Effector CD4-positive, alpha-beta T cell (primary cell): ENCODE results near the gene NTSR1. TPM values are rescaled to one million over a fixed set of nuclear protein-coding genes. Genes with fewer than 3 reads are reported as not detected.

Experiments
- DNase-seq: peaks from one replicate; pipeline ENCODE4 v3.0.0-alpha.2; 2020
- total RNA-seq: gene quantifications from one replicate; lab custom pipeline; 2026; lab: John Stamatoyannopoulos, UW

Gene NTSR1
- total RNA-seq: not detected

- DNase-seq: no peak
Measured at GRCh38 chr20:62708591-62709536, at the start of gene NTSR1. TSS of gene NTSR1 (plus strand) at chr20:62708836. CDS start at chr20:62709208, 372 bp downstream.

DNA sequence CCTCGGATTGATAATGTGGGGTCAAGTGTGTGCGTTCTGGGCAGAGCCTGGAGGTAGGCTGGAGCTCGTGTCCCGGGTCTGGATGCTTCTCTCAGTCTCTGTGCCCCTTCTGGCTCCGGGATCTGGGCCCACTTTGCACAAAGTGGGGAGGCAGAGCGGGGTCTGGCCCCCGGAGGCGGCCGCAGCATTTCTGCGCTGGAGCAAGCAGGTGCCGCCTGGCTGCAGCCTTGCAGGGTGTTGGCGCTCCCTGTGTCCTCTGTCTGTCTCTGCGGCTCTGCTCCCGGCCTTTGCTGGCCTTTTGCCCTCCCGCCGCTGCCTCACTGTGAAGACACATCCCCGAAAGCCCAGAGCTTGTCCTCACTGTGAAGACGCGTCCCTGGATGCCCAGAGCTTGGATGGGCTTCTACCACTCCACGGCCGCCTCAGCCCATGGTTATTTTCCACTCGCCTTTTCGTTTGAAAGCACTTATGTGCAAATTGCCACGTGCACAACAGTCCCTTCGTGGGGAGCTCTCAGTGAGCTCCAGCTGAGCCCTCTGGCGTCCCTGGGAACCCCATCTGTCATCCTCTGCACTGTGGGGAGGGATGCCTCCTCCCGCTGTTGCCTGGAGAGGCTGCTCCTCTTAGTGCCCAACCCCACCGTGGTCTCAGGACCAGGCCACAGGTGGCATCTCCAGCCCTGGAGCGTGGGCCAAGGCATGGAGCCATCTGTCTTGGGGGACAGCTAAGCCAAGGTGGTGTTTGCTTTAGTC, 49.0 kb upstream of the NTSR1 start:
- DNase-seq: no peak

DNA sequence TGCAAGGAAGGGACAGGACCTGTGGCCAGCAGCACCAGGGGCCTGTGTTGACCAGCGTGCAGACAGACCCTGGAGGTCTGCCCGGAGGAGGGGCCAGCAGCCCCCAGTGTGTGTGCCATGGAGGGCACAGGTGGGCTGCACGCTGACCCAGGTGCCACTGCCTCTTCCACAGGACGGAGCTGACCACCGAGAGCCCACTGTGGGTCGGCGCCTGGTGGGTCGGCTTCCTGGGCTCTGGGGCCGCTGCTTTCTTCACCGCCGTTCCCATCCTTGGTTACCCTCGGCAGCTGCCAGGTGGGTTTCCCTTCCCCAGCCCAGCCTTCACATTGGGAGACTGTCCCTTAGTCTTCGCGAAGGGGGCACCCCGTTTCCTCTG, 48.4 kb upstream of the NTSR1 start:
- DNase-seq: no peak

DNA sequence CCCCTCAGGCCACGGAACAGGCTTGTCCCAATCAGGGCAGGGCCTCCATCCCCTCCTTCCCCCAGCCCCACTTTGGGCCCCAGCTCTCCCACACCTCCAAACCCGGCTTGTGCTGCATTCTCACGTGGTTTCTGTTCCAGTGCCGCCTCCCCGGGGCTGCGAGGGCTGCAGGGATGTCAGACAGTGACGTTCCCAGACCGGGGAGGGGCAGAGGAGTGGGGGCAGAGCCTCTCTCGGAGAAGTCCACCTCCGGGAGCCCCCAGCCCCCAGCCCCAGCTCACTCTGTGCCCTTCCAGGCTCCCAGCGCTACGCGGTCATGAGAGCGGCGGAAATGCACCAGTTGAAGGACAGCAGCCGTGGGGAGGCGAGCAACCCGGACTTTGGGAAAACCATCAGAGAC, 47.9 kb upstream of the NTSR1 start:
- no peak for DNase-seq

DNA sequence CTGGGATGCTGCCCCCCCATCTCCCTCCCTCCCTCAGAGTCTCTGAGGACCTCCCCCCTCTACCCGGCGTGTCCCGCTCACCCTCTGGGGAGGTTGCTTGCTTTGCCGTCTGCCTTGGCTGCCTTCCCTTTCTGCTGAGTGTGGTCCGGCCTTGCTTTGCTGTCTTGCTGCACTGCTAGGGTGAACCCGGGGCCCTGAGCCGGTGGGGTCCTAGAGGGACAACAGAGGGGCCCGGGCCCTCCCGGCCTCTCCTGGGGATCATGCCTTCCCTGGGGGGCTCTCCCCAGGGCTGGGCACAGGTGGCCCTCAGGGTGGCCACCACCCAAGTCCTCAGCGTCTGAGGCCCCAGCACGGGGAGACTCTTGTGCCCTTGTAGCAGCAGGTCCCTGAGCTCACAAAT, 47.0 kb upstream of the NTSR1 start:
- no peak for DNase-seq

DNA sequence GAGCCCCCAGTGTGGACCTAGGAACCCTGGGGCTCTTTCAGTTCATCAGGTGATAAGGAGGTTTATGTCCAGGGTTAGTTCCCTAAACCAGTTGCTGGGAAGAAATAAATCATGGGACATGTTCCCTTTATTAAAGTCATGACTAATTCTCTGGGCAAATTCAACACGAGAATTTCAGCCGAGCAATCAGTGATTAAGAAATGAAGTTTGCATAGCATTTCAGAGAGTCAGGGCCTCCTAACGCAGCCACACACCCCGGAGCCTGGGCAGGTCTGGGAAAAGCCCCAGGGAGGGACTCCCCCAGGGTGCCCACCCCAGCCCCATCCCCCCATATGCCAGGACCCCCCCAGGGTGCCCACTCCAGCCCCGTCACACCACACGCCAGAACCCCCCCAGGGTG, 46.2 kb upstream of the NTSR1 start:
- DNase-seq: no peak

DNA sequence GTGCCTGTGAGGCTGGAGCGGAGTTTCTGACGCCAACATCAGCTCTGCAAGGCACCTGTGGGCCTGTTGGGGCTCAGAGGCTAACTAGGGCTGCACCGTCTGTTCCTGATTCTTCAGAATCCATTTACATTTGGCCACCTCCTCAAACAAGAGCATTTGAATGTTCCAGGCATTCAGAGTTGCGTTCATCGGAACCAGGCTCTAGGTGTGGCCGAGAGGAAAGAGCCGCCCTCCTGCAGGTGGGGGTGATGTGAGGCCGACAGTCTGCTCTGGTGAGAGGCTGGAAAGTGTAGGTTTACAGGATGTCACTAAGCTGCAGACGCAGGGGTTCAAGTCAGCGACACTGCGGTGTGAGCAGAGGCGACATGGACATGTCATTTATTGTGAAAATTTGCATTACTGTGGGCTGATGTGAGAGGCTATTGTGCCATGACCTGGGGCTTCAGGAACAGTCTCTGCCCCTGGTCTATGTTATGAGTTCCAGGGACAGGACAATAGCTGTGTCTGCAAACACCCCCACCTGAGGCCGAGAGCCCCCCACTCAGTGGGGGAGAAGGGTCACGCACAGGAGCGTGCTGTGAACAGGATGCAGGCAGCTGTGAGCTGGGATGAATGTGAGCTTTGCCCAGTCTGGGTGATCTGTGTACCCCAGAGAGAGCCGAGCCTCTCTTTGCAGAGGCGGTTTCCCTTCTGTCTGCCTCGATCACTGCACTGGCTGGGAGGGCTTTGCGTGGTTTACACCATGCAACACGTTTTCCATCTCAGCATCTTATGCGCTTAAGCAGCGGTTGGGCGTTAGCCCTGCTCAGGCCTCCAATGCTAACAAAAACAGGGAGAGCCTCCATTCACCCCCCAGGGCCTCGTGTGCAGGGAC, 45.3 kb upstream of the NTSR1 start:
- no peak for DNase-seq

- DNase-seq: no peak
Measured at GRCh38 chr20:62664019-62664971, 44.3 kb upstream of the NTSR1 start.

DNA sequence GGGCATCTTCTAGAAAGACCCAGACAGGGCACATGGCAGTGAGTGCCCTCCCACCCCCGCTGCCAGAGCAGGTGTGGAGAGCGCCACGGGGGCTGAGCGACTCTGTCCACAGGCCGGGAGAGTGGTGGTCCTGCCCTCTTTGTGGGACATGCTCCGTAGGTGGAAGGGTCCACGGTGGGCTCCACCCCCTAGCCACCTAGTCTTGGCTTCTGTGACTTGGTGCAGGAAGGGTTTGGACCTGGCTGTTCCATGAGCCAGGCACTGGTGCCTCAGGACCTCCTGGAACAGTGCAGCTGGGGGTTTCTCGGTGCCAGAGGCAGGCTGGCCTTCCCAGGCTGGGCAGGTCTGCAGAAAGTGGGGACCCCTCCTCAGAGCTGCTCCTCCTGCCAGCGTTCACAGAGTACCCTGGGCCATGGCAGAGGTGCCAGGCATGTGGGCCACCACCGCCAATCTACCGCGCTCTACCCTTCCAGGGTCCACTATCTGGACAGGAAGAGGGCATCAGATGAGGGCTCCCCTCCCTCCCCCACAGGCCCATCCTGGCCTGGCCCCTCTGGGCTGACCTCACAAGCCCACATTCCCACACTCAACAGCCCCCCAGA, 43.4 kb upstream of the NTSR1 start:
- no peak for DNase-seq

DNA sequence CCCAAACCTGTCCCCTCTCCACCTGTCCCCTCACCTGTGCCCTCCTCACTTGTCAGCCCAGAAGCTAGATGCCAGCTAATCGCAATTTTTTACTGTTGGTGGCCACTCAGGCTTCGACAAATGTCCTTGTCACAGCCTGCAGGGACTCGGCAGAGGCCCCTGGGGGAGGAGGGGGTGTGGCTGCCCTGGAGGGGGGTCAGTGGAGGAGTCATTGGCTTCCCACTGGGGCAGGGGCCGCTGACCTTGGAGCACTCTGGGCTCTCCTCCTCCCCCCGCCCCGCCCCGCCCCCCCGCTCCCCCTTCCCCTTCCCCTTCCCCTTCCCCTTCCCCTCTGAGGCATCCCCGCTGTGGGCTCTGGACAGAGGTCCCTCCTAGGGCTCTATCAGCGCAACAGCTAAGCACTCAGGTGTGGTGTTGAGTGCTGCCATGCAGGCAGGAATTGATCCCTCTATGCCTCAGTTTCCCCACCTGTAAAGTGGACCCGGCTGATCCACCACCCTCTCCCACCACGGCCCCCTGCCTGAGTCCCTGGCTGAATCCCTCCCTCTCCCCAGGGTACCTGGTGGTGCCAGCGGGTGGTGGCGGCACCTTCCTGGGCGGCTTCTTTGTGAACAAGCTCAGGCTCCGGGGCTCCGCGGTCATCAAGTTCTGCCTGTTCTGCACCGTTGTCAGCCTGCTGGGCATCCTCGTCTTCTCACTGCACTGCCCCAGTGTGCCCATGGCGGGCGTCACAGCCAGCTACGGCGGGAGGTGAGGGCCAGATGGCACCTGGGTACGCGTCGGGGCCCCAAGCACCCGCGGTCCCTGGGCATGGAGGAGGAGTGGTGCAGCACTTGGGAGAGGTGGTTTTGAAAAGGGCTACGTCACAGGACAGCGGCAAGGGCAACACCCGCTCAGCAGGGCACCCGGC, 42.6 kb upstream of the NTSR1 start:
- DNase-seq: no peak

- no peak for DNase-seq
Measured at GRCh38 chr20:62666736-62667529, 41.7 kb upstream of the NTSR1 start.

- DNase-seq: no peak
Measured at GRCh38 chr20:62667530-62668440, 40.9 kb upstream of the NTSR1 start.

DNA sequence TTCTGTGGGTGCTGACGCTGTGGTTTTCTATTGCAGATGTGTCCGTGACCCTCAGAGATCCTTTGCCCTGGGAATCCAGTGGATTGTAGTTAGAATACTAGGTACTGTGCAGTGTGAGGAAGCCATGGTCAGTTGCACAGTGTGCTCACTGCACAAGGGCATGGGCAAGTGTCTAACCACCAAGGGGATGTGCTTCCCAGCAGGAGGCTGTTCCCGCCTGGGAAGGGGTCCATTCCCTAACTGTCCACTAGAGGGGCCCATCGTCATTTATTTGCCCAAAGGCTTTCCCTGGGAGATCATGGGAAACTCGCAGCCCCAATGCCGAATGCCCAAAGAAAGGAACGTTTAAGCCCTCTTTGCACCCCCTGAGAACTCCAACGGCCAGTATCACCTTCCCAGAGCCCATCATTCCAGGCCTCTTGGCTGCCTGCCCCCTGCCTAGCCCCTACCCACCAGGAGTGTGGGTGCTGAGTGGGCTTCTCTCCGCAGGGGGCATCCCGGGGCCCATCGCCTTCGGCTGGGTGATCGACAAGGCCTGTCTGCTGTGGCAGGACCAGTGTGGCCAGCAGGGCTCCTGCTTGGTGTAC, 40.1 kb upstream of the NTSR1 start:
- DNase-seq: peak; percentile 22

DNA sequence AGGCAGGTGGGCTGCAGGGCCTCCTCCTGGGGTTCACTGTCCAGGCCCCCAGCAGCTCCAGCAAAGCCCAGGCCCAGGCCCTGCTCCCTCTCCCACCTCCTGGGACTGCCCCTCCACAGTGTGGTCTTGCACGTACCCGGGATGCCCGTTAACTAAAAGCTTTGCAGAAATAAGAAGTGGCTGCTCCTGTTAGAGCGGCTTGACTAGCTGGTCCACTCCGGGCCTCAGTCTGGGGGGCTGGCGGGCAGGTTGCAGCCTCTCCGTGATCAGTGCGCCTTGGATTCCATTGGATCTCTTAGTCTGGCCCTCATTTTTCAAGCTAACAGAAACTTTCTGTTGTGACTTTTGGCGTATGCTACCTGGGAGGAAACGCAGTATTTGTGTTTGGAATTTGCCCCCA, 39.4 kb upstream of the NTSR1 start:
- DNase-seq: no peak

GRCh38 chr20:62670156-62670555, 38.5 kb upstream of the NTSR1 start:
- no peak for DNase-seq

DNA sequence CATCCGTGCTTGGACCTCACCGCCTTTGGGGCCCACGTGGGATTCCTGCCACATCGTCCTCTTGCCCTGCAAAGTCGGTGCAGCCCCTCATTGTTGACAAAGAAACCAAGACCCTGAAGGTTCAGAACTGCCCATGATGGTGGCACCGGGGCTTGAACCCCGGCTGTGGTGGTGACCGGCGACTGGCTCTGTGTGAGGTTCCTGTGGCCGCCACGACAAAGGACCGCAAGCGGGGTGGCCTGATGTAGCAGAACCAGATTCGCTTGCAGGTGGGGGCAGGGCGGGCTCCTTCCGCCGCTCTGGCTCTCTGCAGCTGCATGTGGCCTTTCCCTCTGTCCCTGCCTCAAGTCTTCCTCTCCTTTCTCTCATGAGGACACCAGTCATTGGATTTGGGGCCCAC, 37.6 kb upstream of the NTSR1 start:
- no peak for DNase-seq

GRCh38 chr20:62671765-62672164, 36.9 kb upstream of the NTSR1 start:
- no peak for DNase-seq

- DNase-seq: no peak
Measured at GRCh38 chr20:62674370-62674769, 34.3 kb upstream of the NTSR1 start.
